ENCODE data around the gene WNT9B. TPM values are rescaled to one million over a fixed set of nuclear protein-coding genes. Genes with fewer than 3 reads are reported as not detected.

Gene WNT9B
- total and polyA plus RNA-seq, 2 donors = 0.02 to 0.05 TPM

GRCh38 chr17:46813920-46814319 lies 37.5 kb upstream of the WNT9B start:
- Histone ChIP-seq H3K27ac (ENCODE audit: low read depth in 1 of 2, low read length in 1 of 2) (no peak overlapping the region), H3K4me1 (ENCODE audit: control insufficient read depth in 2 of 2, insufficient read depth in 2 of 2, low read length in 2 of 2) (peaks cover 6 to 7% of the 10 kb centered on the region in 2 donors), H3K9me3 (ENCODE audit: control insufficient read depth in 2 of 2, insufficient read depth in 1 of 2, low read length in 1 of 2) (no peaks in the 10 kb centered on the region), H3K27me3 (ENCODE audit: control insufficient read depth in 2 of 2, insufficient read depth in 1 of 2, low read length in 1 of 2) (peaks cover 36 to 85% of the 10 kb centered on the region in 2 donors), H3K36me3 (ENCODE audit: control insufficient read depth in 2 of 2, insufficient read depth in 2 of 2, low read length in 1 of 2) (no peaks in the 10 kb centered on the region), H3K4me3 (ENCODE audit: low read length in 2 of 2) (no peak overlapping the region)
- no peak for DNase-seq (ENCODE audit: low read depth in 6 of 9, low spot score in 9 of 9)
- 88% methylated on average over 3 of the region's 3 CpGs for WGBS

GRCh38 chr17:46814446-46814845 lies 36.9 kb upstream of the WNT9B start:
- no peak overlapping the region for H3K4me3 ChIP-seq (ENCODE audit: low read length in 2 of 2)
- 75% methylated on average over 7 of the region's 7 CpGs for WGBS
- no peaks in the 10 kb centered on the region for H3K36me3 ChIP-seq (ENCODE audit: control insufficient read depth in 2 of 2, insufficient read depth in 2 of 2, low read length in 1 of 2)
- H3K27me3 ChIP-seq (ENCODE audit: control insufficient read depth in 2 of 2, insufficient read depth in 1 of 2, low read length in 1 of 2) = peaks cover 42 to 91% of the 10 kb centered on the region in 2 donors
- peaks cover 9 to 11% of the 10 kb centered on the region in 2 donors for H3K4me1 ChIP-seq (ENCODE audit: control insufficient read depth in 2 of 2, insufficient read depth in 2 of 2, low read length in 2 of 2)
- H3K27ac ChIP-seq (ENCODE audit: low read depth in 1 of 2, low read length in 1 of 2) = no peak overlapping the region
- no peak for DNase-seq (ENCODE audit: low read depth in 6 of 9, low spot score in 9 of 9)
- H3K9me3 ChIP-seq (ENCODE audit: control insufficient read depth in 2 of 2, insufficient read depth in 1 of 2, low read length in 1 of 2) = no peaks in the 10 kb centered on the region

GRCh38 chr17:46815474-46816353 lies 35.7 kb upstream of the WNT9B start:
- 86% methylated on average over 12 of the region's 12 CpGs for WGBS
- Histone ChIP-seq H3K27me3 (ENCODE audit: control insufficient read depth in 2 of 2, insufficient read depth in 1 of 2, low read length in 1 of 2) (peaks cover 54 to 99% of the 10 kb centered on the region in 2 donors), H3K4me1 (ENCODE audit: control insufficient read depth in 2 of 2, insufficient read depth in 2 of 2, low read length in 2 of 2) (peaks cover 9 to 15% of the 10 kb centered on the region in 2 donors), H3K27ac (ENCODE audit: low read depth in 1 of 2, low read length in 1 of 2) (no peak overlapping the region), H3K9me3 (ENCODE audit: control insufficient read depth in 2 of 2, insufficient read depth in 1 of 2, low read length in 1 of 2) (no peaks in the 10 kb centered on the region), H3K4me3 (ENCODE audit: low read length in 2 of 2) (no peak overlapping the region), H3K36me3 (ENCODE audit: control insufficient read depth in 2 of 2, insufficient read depth in 2 of 2, low read length in 1 of 2) (no peaks in the 10 kb centered on the region)
- DNase-seq (ENCODE audit: low read depth in 6 of 9, low spot score in 9 of 9) = no peak

GRCh38 chr17:46817151-46817900 lies 34.1 kb upstream of the WNT9B start:
- H3K4me3 ChIP-seq (ENCODE audit: low read length in 2 of 2) = no peak overlapping the region
- DNase-seq (ENCODE audit: low read depth in 6 of 9, low spot score in 9 of 9) = no peak
- WGBS = 18% methylated on average over 22 of the region's 22 CpGs
- peaks cover 69 to 100% of the 10 kb centered on the region in 2 donors for H3K27me3 ChIP-seq (ENCODE audit: control insufficient read depth in 2 of 2, insufficient read depth in 1 of 2, low read length in 1 of 2)
- peaks cover 9 to 15% of the 10 kb centered on the region in 2 donors for H3K4me1 ChIP-seq (ENCODE audit: control insufficient read depth in 2 of 2, insufficient read depth in 2 of 2, low read length in 2 of 2)
- peaks cover 0 to 1% of the 10 kb centered on the region in 2 donors for H3K9me3 ChIP-seq (ENCODE audit: control insufficient read depth in 2 of 2, insufficient read depth in 1 of 2, low read length in 1 of 2)
- no peak overlapping the region for H3K27ac ChIP-seq (ENCODE audit: low read depth in 1 of 2, low read length in 1 of 2)
- H3K36me3 ChIP-seq (ENCODE audit: control insufficient read depth in 2 of 2, insufficient read depth in 2 of 2, low read length in 1 of 2) = no peaks in the 10 kb centered on the region

- no peak overlapping the region for H3K4me3 ChIP-seq (ENCODE audit: low read length in 2 of 2)
- peaks cover 0 to 2% of the 10 kb centered on the region in 2 donors for H3K9me3 ChIP-seq (ENCODE audit: control insufficient read depth in 2 of 2, insufficient read depth in 1 of 2, low read length in 1 of 2)
- H3K36me3 ChIP-seq (ENCODE audit: control insufficient read depth in 2 of 2, insufficient read depth in 2 of 2, low read length in 1 of 2) = no peaks in the 10 kb centered on the region
- peaks cover 9 to 15% of the 10 kb centered on the region in 2 donors for H3K4me1 ChIP-seq (ENCODE audit: control insufficient read depth in 2 of 2, insufficient read depth in 2 of 2, low read length in 2 of 2)
- DNase-seq (ENCODE audit: low read depth in 6 of 9, low spot score in 9 of 9) = no peak
- H3K27ac ChIP-seq (ENCODE audit: low read depth in 1 of 2, low read length in 1 of 2) = no peak overlapping the region
- peaks cover 74 to 100% of the 10 kb centered on the region in 2 donors for H3K27me3 ChIP-seq (ENCODE audit: control insufficient read depth in 2 of 2, insufficient read depth in 1 of 2, low read length in 1 of 2)
- WGBS = 10% methylated on average over 5 of the region's 5 CpGs
Observed at GRCh38 chr17:46817901-46818209, 33.5 kb upstream of the WNT9B start.

- Histone ChIP-seq H3K4me1 (ENCODE audit: control insufficient read depth in 2 of 2, insufficient read depth in 2 of 2, low read length in 2 of 2) (peaks cover 9 to 15% of the 10 kb centered on the region in 2 donors), H3K27me3 (ENCODE audit: control insufficient read depth in 2 of 2, insufficient read depth in 1 of 2, low read length in 1 of 2) (peaks cover 71 to 98% of the 10 kb centered on the region in 2 donors), H3K27ac (ENCODE audit: low read depth in 1 of 2, low read length in 1 of 2) (no peak within 1 kb of the TSS)
Observed at GRCh38 chr17:46818316-46818928, 33.0 kb upstream of the WNT9B start, which contains the start of gene WNT3. TSS of gene WNT3 (minus strand) at chr17:46818692. CDS start at chr17:46818597, 95 bp downstream.

GRCh38 chr17:46818929-46819859 lies 32.2 kb upstream of the WNT9B start:
- Histone ChIP-seq H3K9me3 (ENCODE audit: control insufficient read depth in 2 of 2, insufficient read depth in 1 of 2, low read length in 1 of 2) (peaks cover 0 to 2% of the 10 kb centered on the region in 2 donors), H3K27ac (ENCODE audit: low read depth in 1 of 2, low read length in 1 of 2) (no peak overlapping the region), H3K4me1 (ENCODE audit: control insufficient read depth in 2 of 2, insufficient read depth in 2 of 2, low read length in 2 of 2) (peaks cover 9 to 15% of the 10 kb centered on the region in 2 donors), H3K36me3 (ENCODE audit: control insufficient read depth in 2 of 2, insufficient read depth in 2 of 2, low read length in 1 of 2) (no peaks in the 10 kb centered on the region), H3K27me3 (ENCODE audit: control insufficient read depth in 2 of 2, insufficient read depth in 1 of 2, low read length in 1 of 2) (peaks cover 65 to 98% of the 10 kb centered on the region in 2 donors), H3K4me3 (ENCODE audit: low read length in 2 of 2) (peak overlapping the region in 1 of 2 donors; percentile 42)
- DNase-seq (ENCODE audit: low read depth in 6 of 9, low spot score in 9 of 9) = peak in 1 of 9 donors; percentile 7
- WGBS = 3% methylated on average over 72 of the region's 72 CpGs

More at GRCh38 chr17:46818316-46818928, 33.0 kb upstream of the WNT9B start, which contains the start of gene WNT3:
- Histone ChIP-seq H3K36me3 (ENCODE audit: control insufficient read depth in 2 of 2, insufficient read depth in 2 of 2, low read length in 1 of 2) (no peaks in the 10 kb centered on the region), H3K9me3 (ENCODE audit: control insufficient read depth in 2 of 2, insufficient read depth in 1 of 2, low read length in 1 of 2) (peaks cover 0 to 2% of the 10 kb centered on the region in 2 donors), H3K4me3 (ENCODE audit: low read length in 2 of 2) (peak within 1 kb of the TSS in 1 of 2 donors; percentile 42)
- DNase-seq (ENCODE audit: low read depth in 6 of 9, low spot score in 9 of 9) = peak in 7 of 9 donors; percentile 11 to 70 (median 47)
- WGBS = 2% methylated on average over 47 of the region's 47 CpGs

GRCh38 chr17:46819906-46820351 lies 31.5 kb upstream of the WNT9B start:
- Histone ChIP-seq H3K27ac (ENCODE audit: low read depth in 1 of 2, low read length in 1 of 2) (no peak overlapping the region), H3K9me3 (ENCODE audit: control insufficient read depth in 2 of 2, insufficient read depth in 1 of 2, low read length in 1 of 2) (peaks cover 0 to 2% of the 10 kb centered on the region in 2 donors), H3K27me3 (ENCODE audit: control insufficient read depth in 2 of 2, insufficient read depth in 1 of 2, low read length in 1 of 2) (peaks cover 62 to 96% of the 10 kb centered on the region in 2 donors), H3K4me3 (ENCODE audit: low read length in 2 of 2) (no peak overlapping the region), H3K36me3 (ENCODE audit: control insufficient read depth in 2 of 2, insufficient read depth in 2 of 2, low read length in 1 of 2) (no peaks in the 10 kb centered on the region), H3K4me1 (ENCODE audit: control insufficient read depth in 2 of 2, insufficient read depth in 2 of 2, low read length in 2 of 2) (peaks cover 9 to 15% of the 10 kb centered on the region in 2 donors)
- no peak for DNase-seq (ENCODE audit: low read depth in 6 of 9, low spot score in 9 of 9)
- 3% methylated on average over 24 of the region's 24 CpGs for WGBS

All from thymus (tissue), 11 donors.